Loucy (cell line): ENCODE measurements around the gene SELENOM.

Experiments used
- H2AFZ ChIP-seq: fragments of 200-600 bp; sonication (generic); 2 replicates; pipeline ENCODE4 v1.6.0; 2016; ENCODE audit warnings: antibody characterized with exemption, mild to moderate bottlenecking, low read length, moderate library complexity
- H3F3A ChIP-seq: fragments of 200-600 bp; 2 replicates; pipeline ENCODE4 v1.6.0; 2016; ENCODE audit warnings: antibody characterized with exemption, low read depth, mild to moderate bottlenecking
- H3K27me3 ChIP-seq: fragments of 200-600 bp; sonication (generic); 2 replicates; pipeline ENCODE4 v1.6.1; 2014; ENCODE audit warnings: low read length, mild to moderate bottlenecking; ENCODE audit not compliant: insufficient read depth, poor library complexity, severe bottlenecking
- H3K36me3 ChIP-seq: fragments of 200-600 bp; sonication (generic); 2 replicates; pipeline ENCODE4 v1.6.1; 2016; ENCODE audit warnings: low read length; ENCODE audit not compliant: insufficient read depth
- H3K4me1 ChIP-seq: fragments of 200-600 bp; sonication (generic); 2 replicates; pipeline ENCODE4 v1.5.1; 2014; ENCODE audit warnings: low read length, mild to moderate bottlenecking; ENCODE audit not compliant: insufficient read depth, poor library complexity, severe bottlenecking
- H3K4me2 ChIP-seq: fragments of 200-600 bp; sonication (generic); 2 replicates; pipeline ENCODE4 v1.6.0; 2014; ENCODE audit warnings: antibody characterized with exemption, low read length, low read depth, mild to moderate bottlenecking; ENCODE audit not compliant: poor library complexity, severe bottlenecking
- H3K4me3 ChIP-seq: fragments of 200-600 bp; sonication (generic); 2 replicates; pipeline ENCODE4 v1.5.1; 2014; ENCODE audit warnings: low read length, mild to moderate bottlenecking, mixed read lengths; ENCODE audit not compliant: poor library complexity, severe bottlenecking
- H3K79me2 ChIP-seq: fragments of 200-600 bp; sonication (generic); 2 replicates; pipeline ENCODE4 v1.6.1; 2014; ENCODE audit warnings: low read length; ENCODE audit not compliant: insufficient read depth
- H3K9ac ChIP-seq: fragments of 200-600 bp; sonication (generic); 2 replicates; pipeline ENCODE4 v1.6.0; 2014; ENCODE audit warnings: mild to moderate bottlenecking, low read depth, low read length, moderate library complexity; ENCODE audit not compliant: poor library complexity, severe bottlenecking
- H3K9me2 ChIP-seq: fragments of 200-600 bp; sonication (generic); replicated peaks from 2 replicates; pipeline ENCODE4 v1.6.1; 2016; ENCODE audit warnings: low read depth, low read length, mixed read lengths
- H3K9me3 ChIP-seq: fragments of 200-600 bp; sonication (generic); 2 replicates; pipeline ENCODE4 v1.6.1; 2014; ENCODE audit warnings: mild to moderate bottlenecking, antibody characterized with exemption, low read length, low read depth; ENCODE audit not compliant: insufficient read depth
- H4K20me1 ChIP-seq: fragments of 200-600 bp; sonication (generic); 2 replicates; pipeline ENCODE4 v1.6.0; 2014; ENCODE audit warnings: antibody characterized with exemption, low read length, mild to moderate bottlenecking; ENCODE audit not compliant: insufficient read depth, poor library complexity, severe bottlenecking
- EZH2phosphoT487 ChIP-seq: fragments of 200-600 bp; IDR thresholded peaks from 2 replicates; pipeline ENCODE4 v1.6.1; 2018; ENCODE audit warnings: antibody characterized with exemption, mild to moderate bottlenecking, moderate library complexity, borderline replicate concordance
- TF ChIP-seq, protein P1 (sequence below): fragments of 200-600 bp; sonication (generic); conservative IDR thresholded peaks from 2 replicates; pipeline ENCODE4 v1.5.1; 2014; ENCODE audit warnings: mild to moderate bottlenecking, antibody characterized with exemption, low read length

The SELENOM gene

DNA sequence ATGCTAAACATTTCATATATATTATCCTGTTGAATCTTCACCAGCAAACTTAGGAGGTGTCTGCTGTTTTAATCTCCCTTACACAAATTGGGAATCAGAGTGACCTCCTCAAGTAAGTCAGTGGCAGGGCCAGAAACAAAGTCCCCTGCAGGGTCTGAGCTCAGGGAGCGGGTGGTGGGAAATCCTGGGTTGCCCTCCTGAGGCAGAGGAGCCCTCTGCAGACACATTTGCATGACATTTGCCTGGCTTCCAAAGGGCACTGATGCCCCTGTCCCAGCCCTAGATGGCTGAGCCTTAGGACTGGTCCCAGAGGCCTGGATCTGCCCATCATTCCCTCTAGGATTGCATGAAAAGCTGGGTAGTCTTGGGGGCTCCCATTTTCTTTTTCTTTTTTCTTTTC, 13.3 kb upstream of the SELENOM start:
- no peaks in the 10 kb centered on the region for H3K27me3 ChIP-seq
- no peaks in the 10 kb centered on the region for H3K4me1 ChIP-seq
- no peak overlapping the region for H3K9ac ChIP-seq
- H3K36me3 ChIP-seq, result no peaks in the 10 kb centered on the region
- no peak overlapping the region for H2AFZ ChIP-seq
- H3K9me2 ChIP-seq, result no peaks in the 10 kb centered on the region
- no peaks in the 10 kb centered on the region for H4K20me1 ChIP-seq
- no peaks in the 10 kb centered on the region for H3K9me3 ChIP-seq
- no peak for TF ChIP-seq EZH2phosphoT487
- TF ChIP-seq, protein P1, sequence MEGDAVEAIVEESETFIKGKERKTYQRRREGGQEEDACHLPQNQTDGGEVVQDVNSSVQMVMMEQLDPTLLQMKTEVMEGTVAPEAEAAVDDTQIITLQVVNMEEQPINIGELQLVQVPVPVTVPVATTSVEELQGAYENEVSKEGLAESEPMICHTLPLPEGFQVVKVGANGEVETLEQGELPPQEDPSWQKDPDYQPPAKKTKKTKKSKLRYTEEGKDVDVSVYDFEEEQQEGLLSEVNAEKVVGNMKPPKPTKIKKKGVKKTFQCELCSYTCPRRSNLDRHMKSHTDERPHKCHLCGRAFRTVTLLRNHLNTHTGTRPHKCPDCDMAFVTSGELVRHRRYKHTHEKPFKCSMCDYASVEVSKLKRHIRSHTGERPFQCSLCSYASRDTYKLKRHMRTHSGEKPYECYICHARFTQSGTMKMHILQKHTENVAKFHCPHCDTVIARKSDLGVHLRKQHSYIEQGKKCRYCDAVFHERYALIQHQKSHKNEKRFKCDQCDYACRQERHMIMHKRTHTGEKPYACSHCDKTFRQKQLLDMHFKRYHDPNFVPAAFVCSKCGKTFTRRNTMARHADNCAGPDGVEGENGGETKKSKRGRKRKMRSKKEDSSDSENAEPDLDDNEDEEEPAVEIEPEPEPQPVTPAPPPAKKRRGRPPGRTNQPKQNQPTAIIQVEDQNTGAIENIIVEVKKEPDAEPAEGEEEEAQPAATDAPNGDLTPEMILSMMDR, result no peak
- no peak overlapping the region for H3K4me2 ChIP-seq
- H3K79me2 ChIP-seq, result no peaks in the 10 kb centered on the region
- H3K4me3 ChIP-seq, result no peak overlapping the region
- no peaks in the 10 kb centered on the region for H3F3A ChIP-seq

DNA sequence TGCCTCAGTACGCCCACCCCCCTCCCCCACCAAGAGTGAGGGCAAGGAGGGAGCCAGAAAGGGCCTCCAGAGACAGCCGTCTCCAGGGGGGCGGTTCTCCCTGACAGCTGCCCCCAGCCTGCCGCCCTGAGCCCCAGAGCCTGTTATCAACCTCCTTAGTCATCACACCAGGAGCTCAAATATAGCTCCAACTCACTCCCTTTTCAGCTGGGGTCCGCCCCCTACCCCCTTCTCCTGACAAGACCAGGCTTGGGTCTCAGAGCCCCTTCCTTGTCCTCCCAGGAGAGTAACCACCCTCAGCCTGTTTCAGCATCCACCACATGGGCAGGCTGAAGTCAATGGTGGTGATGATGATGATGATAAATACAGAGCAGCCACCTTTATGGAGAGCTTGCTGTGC, 12.9 kb upstream of the SELENOM start:
- H3K79me2 ChIP-seq, result no peaks in the 10 kb centered on the region
- H3K9me3 ChIP-seq, result no peaks in the 10 kb centered on the region
- H3K9me2 ChIP-seq, result no peaks in the 10 kb centered on the region
- H3K4me1 ChIP-seq, result no peaks in the 10 kb centered on the region
- no peaks in the 10 kb centered on the region for H3K36me3 ChIP-seq
- no peak overlapping the region for H3K4me2 ChIP-seq
- H3F3A ChIP-seq, result no peaks in the 10 kb centered on the region
- H3K9ac ChIP-seq, result no peak overlapping the region
- H2AFZ ChIP-seq, result no peak overlapping the region
- no peak overlapping the region for H3K4me3 ChIP-seq
- no peak for TF ChIP-seq EZH2phosphoT487
- TF ChIP-seq, protein P1, result no peak
- no peaks in the 10 kb centered on the region for H3K27me3 ChIP-seq
- no peaks in the 10 kb centered on the region for H4K20me1 ChIP-seq

DNA sequence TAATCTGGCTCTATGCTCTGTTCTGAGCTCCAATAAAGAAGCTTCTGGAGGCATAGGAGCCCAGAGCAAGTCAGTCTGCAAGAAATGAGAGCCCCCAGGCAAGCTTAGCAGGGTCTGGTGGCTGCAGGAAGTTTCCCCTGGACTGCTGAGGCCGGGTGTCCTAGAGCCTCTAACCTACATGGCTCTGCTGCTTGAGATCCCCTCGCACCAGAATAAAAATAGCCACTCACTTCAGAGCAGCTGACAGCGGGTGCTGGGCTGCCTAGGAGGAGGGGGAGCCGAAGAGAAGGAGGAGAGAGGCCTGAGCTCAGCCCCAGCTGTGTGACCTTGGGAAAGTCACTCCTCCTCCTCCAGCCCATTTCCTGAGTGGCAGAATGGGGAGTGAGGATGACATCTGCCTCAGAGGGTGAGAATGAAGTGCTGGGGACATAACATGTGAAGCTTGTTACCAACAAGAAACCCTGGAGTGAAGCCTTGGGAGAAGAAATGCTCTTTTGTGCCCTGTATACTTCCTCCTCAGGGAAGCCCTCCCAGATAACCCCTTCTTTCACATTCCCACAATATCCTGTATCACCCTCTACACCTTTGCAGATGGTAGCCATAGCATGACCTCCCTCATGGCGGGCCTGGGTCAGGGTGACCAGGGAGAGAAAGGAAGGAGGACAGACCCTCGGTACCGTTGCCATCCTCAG, 11.8 kb upstream of the SELENOM start:
- no peaks in the 10 kb centered on the region for H3K79me2 ChIP-seq
- no peaks in the 10 kb centered on the region for H3K36me3 ChIP-seq
- H3K9ac ChIP-seq, result no peak overlapping the region
- no peaks in the 10 kb centered on the region for H3F3A ChIP-seq
- H3K4me2 ChIP-seq, result no peak overlapping the region
- H3K4me1 ChIP-seq, result no peaks in the 10 kb centered on the region
- TF ChIP-seq, protein P1, result no peak
- no peak for TF ChIP-seq EZH2phosphoT487
- no peaks in the 10 kb centered on the region for H3K27me3 ChIP-seq
- no peaks in the 10 kb centered on the region for H3K9me2 ChIP-seq
- no peaks in the 10 kb centered on the region for H4K20me1 ChIP-seq
- H3K9me3 ChIP-seq, result no peaks in the 10 kb centered on the region
- no peak overlapping the region for H2AFZ ChIP-seq
- no peak overlapping the region for H3K4me3 ChIP-seq
